HL-60/S4 treated with phorbol 12-myristate 13-acetate at 8.2 ng/mL for 4 days and 3 days (cell line): ENCODE measurements around the gene CHCHD1.
"Not testable (repeated sequence)": the region's sequence is repeated elsewhere in the genome, so short reads cannot be mapped to it uniquely, and the experiment has no call there.

Experiments used
- in situ Hi-C: fragments of 300-500 bp; cut with MboI; formaldehyde crosslinking; loops from 2 replicates; pipeline ENCODE4 v1.15.0; 2022; ENCODE audit warnings: low sequenced_read_pairs

CHCHD1 gene

GRCh38 chr10:73768881-73769280 lies 13.0 kb upstream of the CHCHD1 start:
- in situ Hi-C loops: no loop called here

- in situ Hi-C loops: no loop called here
Observed at GRCh38 chr10:73769396-73769795, 12.5 kb upstream of the CHCHD1 start.

- in situ Hi-C loops: no loop called here
Observed at GRCh38 chr10:73771722-73772280, 10.0 kb upstream of the CHCHD1 start.

GRCh38 chr10:73772281-73773151 lies 9.3 kb upstream of the CHCHD1 start:
- in situ Hi-C loops: no loop called here

- in situ Hi-C loops: no loop called here
Observed at GRCh38 chr10:73773152-73773879, 8.5 kb upstream of the CHCHD1 start.

- in situ Hi-C loops: no loop called here
Observed at GRCh38 chr10:73774637-73775036, 7.2 kb upstream of the CHCHD1 start.

GRCh38 chr10:73779018-73779417 lies 2.8 kb upstream of the CHCHD1 start:
- in situ Hi-C loops: no loop called here

- in situ Hi-C loops: no loop called here
Observed at GRCh38 chr10:73779539-73780197, 2.2 kb upstream of the CHCHD1 start.

- in situ Hi-C loops: no loop called here
Observed at GRCh38 chr10:73780301-73780700, 1.5 kb upstream of the CHCHD1 start.

GRCh38 chr10:73780966-73781365 lies 882 bp upstream of the CHCHD1 start:
- in situ Hi-C loops: no loop called here

- in situ Hi-C loops: no loop called here
Observed at GRCh38 chr10:73781548-73781878, 335 bp upstream of the CHCHD1 start.

- in situ Hi-C loops: no loop called here
Observed at GRCh38 chr10:73782749-73783085, 869 bp downstream of the CHCHD1 start.

- in situ Hi-C loops: no loop called here
Observed at GRCh38 chr10:73785211-73785720, 3.4 kb downstream of the CHCHD1 start, which contains the start of gene ZSWIM8. ZSWIM8 (plus strand) TSS chr10:73785606; CDS start chr10:73785879, 273 bp downstream.

- in situ Hi-C loops: no loop called here
Observed at GRCh38 chr10:73785721-73786511, 4.1 kb downstream of the CHCHD1 start.

- in situ Hi-C loops: no loop called here
Observed at GRCh38 chr10:73786512-73786885, 4.7 kb downstream of the CHCHD1 start.

GRCh38 chr10:73787031-73787800 lies 5.4 kb downstream of the CHCHD1 start:
- in situ Hi-C loops: not testable (repeated sequence)

- in situ Hi-C loops: no loop called here
Observed at GRCh38 chr10:73788864-73789658, 7.2 kb downstream of the CHCHD1 start.

- in situ Hi-C loops: no loop called here
Observed at GRCh38 chr10:73789659-73790055, 7.8 kb downstream of the CHCHD1 start.
